GM19193 (cell line): ENCODE data around the gene THSD7A.

ENCODE experiments used
- POLR2A ChIP-seq: IDR thresholded peaks from 4 replicates; pipeline ENCODE4 v1.6.1; 2011; ENCODE audit not compliant: insufficient read depth, insufficient read length; ENCODE audit errors: extremely low read depth

The THSD7A gene

GRCh38 chr7:11620406-11621253, 211.4 kb downstream of the THSD7A start:
- no peak for TF ChIP-seq POLR2A

GRCh38 chr7:11616466-11616865, 215.5 kb downstream of the THSD7A start:
- TF ChIP-seq POLR2A, result no peak

GRCh38 chr7:11615174-11615573, 216.8 kb downstream of the THSD7A start:
- TF ChIP-seq POLR2A, result no peak

- TF ChIP-seq POLR2A, result no peak
Observed at GRCh38 chr7:11613292-11613930, 218.6 kb downstream of the THSD7A start.

- TF ChIP-seq POLR2A, result no peak
Observed at GRCh38 chr7:11612737-11613136, 219.3 kb downstream of the THSD7A start.

- no peak for TF ChIP-seq POLR2A
Observed at GRCh38 chr7:11609096-11609670, 222.8 kb downstream of the THSD7A start.

GRCh38 chr7:11607686-11608085, 224.3 kb downstream of the THSD7A start:
- no peak for TF ChIP-seq POLR2A

GRCh38 chr7:11605749-11606148, 226.2 kb downstream of the THSD7A start:
- no peak for TF ChIP-seq POLR2A

- no peak for TF ChIP-seq POLR2A
Observed at GRCh38 chr7:11604505-11604904, 227.5 kb downstream of the THSD7A start.

- TF ChIP-seq POLR2A, result no peak
Observed at GRCh38 chr7:11601761-11602160, 230.2 kb downstream of the THSD7A start.

- no peak for TF ChIP-seq POLR2A
Observed at GRCh38 chr7:11593322-11593721, 238.7 kb downstream of the THSD7A start.

GRCh38 chr7:11592699-11593098, 239.3 kb downstream of the THSD7A start:
- no peak for TF ChIP-seq POLR2A

- TF ChIP-seq POLR2A, result no peak
Observed at GRCh38 chr7:11591943-11592342, 240.1 kb downstream of the THSD7A start.

GRCh38 chr7:11591055-11591633, 240.9 kb downstream of the THSD7A start:
- no peak for TF ChIP-seq POLR2A

GRCh38 chr7:11589251-11589650, 242.7 kb downstream of the THSD7A start:
- no peak for TF ChIP-seq POLR2A
